ENCODE data around the gene HCFC1R1.
A peak's percentile ranks its signal among the peaks of the same experiment; 100 is the strongest.
"Not testable (repeated sequence)": the region's sequence is repeated elsewhere in the genome, so short reads cannot be mapped to it uniquely, and the experiment has no call there.

The HCFC1R1 gene, protein sequence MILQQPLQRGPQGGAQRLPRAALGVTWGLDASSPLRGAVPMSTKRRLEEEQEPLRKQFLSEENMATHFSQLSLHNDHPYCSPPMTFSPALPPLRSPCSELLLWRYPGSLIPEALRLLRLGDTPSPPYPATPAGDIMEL

DNA sequence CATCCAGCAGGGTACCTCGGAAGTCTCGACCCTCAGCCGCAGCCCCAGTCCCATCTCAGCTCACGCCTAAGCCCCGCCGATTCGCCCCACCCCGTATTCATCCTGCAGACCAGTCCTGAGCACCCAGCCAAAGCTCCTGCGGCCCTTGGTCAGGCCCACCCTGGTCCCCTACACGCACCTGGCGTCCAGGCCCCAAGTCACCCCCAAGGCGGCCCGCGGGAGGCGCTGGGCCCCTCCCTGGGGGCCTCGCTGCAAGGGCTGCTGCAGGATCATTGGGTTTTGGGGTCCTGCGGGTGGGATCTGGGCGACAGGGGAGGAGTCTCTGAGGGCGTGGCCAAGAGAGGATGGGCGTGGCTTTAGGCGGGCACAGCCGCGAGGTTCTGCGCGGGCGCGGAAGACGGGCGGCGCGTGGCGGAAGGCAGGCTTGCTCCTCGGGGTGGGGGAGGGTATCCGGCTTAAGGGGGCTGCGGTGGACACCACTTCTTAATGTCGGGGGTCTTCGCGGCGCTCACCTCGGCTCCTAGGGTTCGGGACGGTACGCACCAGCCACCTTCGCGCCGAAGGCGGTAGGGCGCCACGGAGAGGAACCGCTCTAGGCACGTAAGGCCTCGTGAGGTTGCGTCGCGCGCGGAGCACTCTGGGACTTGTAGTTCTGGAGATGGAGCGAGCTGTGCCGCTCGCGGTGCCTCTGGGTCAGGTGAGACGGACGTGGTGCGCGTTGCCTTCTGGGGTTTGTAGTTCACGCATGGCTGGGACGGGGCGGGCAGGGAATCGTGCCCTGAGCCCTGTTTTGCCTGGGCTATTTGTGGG lies at the start of gene HCFC1R1, which contains the start of gene THOC6:
HCFC1R1 (minus strand) TSS at position 274 of the 810 bp plus-strand sequence; CDS start at position 273, 1 bp downstream.
THOC6 (plus strand) TSS at position 367 of the 810 bp plus-strand sequence; CDS start at position 659, 292 bp downstream.
- DNase-seq (ENCODE audit: low read depth in 1 of 2, low spot score in 1 of 2): peak; percentile 83 to 87

DNA sequence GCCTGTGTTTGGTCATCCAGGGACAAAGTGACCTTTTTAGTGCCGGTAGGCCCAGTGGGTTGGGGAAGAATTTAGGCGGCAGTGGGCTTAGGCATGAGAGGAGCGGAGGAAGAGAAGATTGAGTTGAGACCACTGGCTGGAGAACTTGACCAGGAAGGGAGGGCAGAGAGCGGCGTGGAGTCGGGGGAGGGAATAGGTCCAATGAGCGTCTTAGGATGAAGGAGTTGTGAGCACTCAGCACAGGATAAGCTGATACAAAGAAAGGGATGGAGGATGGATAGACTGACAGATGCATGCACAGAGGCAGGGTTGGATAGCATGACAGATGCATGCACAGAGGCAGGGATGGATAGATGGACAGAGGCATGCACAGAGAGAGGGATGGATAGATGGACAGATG lies 49.7 kb upstream of the HCFC1R1 start:
- no peak for DNase-seq (ENCODE audit: low read depth in 1 of 2, low spot score in 1 of 2)

DNA sequence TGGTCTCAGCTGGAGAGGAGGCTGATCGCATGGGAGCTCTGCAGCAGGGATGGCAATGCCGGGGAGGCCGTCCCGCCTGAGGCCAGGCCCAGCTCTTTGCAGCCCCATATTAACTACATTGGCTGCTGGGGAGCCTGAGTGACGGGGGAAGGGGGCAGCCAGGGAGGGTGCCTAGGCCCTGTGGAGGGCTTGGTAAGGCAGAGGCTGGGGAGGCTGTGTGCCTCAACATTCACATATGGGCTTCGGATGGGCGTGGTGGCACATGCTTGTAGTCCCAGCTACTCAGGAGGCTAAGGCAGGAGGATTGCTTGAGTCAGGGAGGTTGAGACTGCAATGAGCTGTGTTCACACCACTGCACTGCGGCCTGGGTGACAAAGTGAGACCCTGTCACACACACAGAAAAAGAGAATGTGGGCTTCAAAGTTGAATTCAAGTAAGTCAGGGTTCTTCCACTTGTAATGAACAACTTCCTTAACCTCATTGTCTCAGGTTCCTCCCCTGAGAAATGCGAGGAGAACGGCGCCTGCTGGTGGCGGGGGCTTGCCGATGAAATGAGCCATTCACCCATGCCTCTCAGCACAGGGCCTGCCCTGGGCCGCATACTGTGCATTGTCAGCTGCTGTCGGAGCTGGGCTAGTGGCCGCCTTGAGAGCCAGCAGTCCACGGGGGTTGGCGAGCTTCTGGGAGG lies 49.0 kb upstream of the HCFC1R1 start:
- DNase-seq (ENCODE audit: low read depth in 1 of 2, low spot score in 1 of 2): not testable (repeated sequence)

DNA sequence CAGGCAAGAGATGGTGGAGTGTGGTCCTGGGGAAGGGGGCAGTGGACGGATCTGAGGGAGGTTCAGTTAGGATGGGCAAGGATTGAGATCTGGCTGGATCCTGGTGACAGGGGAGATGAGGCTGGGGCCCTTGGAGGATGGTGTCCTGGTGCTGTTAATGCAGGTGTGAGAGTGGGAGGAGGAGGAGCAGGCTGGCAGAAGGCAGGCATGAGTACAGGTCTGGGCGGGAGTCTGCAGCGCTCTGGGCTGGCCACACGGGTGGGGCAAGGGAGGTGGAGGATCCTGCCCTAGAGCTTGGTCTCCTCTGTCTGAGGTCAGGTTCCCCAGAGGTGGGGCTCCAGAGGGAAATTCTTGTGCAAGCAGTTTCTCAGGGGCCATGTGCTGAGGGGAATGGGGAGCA lies 48.4 kb upstream of the HCFC1R1 start:
- DNase-seq (ENCODE audit: low read depth in 1 of 2, low spot score in 1 of 2): not testable (repeated sequence)

DNA sequence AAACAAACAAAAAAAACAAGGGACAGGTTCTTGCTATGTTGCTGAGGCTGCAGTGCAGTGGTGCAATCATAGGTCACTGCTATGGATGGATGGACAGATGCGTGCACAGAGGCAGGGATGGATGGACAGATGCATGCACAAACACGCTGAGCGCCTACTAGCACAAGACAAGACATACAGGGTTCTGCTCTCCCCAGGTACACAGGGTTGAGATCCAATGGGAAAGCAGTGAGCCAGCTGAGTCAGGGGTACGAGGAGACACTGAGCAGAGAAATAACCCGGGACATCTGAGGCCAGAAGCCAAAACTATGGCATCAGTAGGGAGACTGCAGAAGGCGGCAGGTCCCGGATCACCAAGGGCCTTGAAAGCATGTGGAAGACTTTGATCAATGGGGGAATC lies 47.9 kb upstream of the HCFC1R1 start:
- DNase-seq (ENCODE audit: low read depth in 1 of 2, low spot score in 1 of 2): no peak

DNA sequence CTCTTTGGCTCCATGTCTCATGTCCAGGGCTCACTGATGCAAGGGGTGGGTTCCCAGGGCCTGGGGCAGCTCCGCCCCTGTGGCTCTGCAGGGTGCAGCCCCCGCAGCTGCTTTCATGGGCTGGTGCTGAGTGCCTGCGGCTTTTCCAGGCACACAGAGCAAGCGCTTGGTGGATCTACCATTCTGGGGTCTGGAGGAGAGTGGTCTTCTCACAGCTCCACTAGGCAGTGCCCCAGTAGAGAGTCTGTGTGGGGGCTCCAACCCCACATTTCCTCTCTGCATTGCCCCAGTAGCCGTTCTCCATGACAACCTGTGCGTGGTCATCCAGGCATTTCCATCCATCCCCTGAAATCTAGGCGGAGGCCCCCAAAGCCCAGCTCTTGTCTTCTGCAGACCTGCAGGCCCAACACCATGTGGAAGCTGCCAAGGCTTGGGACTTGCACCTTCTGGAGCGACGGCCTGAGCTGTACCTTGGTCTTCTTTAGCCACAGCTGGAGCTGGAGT lies 46.9 kb upstream of the HCFC1R1 start:
- no peak for DNase-seq (ENCODE audit: low read depth in 1 of 2, low spot score in 1 of 2)

DNA sequence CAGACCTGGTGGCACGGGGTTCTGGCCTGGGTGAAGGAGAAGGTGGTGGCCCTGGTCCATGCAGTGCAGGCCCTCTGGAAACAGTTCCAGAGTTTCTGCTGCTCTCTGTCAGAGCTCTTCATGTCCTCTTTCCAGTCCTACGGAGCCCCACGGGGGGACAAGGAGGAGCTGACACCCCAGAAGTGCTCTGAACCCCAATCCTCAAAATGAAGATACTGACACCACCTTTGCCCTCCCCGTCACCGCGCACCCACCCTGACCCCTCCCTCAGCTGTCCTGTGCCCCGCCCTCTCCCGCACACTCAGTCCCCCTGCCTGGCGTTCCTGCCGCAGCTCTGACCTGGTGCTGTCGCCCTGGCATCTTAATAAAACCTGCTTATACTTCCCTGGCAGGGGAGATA lies 45.4 kb upstream of the HCFC1R1 start:
- DNase-seq (ENCODE audit: low read depth in 1 of 2, low spot score in 1 of 2): not testable (repeated sequence)

DNA sequence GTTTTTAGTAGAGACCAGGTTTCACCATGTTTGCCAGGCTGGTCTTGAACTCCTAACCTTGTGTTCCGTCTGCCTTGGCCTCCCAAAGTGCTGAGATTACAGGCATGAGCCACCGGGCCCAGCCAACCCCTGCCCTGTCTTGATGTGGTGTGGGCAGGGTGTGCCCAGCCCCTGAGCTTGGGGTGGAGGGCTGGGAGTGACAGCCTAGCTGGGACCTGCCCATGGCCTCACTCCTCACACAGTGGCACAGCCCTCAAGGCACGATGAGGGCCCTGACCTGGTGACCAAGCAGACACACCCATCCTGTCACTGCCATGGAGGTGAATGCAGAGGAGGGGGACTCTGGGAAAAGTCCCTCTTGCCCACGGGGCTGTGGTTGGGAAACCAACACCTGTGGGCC lies 44.7 kb upstream of the HCFC1R1 start:
- DNase-seq (ENCODE audit: low read depth in 1 of 2, low spot score in 1 of 2): no peak

DNA sequence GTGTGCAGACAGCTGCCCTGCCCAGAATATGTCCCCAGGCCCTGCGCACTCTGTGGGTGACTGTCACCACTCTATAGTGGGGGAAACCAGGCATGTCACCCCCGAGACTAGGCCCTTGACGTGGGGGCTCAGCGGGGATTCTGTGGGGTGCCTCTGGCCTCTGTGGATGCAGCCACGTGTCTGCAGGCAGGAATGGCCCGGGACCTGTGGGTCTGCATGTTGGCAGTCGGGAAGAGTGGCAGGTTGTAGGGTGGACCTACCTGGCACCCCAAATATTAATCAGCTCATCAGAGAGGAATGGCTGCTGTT lies 42.7 kb upstream of the HCFC1R1 start:
- DNase-seq (ENCODE audit: low read depth in 1 of 2, low spot score in 1 of 2): no peak

DNA sequence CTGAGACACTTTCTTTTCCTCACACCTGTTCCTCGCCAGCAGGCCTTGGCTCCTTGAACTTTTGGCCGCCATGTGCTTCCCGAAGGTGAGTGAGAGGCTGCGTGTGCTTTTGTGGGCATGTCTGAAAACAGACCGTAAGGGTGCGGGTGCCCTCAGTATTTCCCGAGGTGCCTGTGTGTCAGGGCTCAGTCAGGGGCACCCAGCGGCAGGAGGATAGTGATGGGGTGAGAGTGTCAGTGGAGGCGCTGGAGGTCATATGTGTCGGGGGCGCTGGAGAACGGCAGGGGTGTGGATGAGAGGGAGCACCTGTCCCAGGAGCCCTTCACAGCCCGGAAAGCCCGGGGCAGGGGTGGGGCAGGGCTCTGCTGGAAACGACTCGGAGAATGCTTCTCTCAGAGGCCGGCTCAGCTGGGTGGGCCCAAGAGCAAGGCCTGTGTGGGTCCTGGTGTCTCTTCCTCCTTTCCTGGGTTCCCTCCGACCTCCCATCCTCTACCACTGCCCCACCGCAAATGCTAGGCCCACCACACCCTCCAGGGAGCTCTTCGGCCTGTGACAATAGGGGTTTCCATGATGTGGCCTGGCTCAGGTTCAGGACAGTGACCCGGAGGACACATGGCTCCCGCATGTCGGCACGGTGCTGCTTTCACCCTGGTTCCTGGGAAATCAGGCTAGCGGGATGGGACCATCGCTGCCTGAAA lies 42.1 kb upstream of the HCFC1R1 start:
- no peak for DNase-seq (ENCODE audit: low read depth in 1 of 2, low spot score in 1 of 2)

DNA sequence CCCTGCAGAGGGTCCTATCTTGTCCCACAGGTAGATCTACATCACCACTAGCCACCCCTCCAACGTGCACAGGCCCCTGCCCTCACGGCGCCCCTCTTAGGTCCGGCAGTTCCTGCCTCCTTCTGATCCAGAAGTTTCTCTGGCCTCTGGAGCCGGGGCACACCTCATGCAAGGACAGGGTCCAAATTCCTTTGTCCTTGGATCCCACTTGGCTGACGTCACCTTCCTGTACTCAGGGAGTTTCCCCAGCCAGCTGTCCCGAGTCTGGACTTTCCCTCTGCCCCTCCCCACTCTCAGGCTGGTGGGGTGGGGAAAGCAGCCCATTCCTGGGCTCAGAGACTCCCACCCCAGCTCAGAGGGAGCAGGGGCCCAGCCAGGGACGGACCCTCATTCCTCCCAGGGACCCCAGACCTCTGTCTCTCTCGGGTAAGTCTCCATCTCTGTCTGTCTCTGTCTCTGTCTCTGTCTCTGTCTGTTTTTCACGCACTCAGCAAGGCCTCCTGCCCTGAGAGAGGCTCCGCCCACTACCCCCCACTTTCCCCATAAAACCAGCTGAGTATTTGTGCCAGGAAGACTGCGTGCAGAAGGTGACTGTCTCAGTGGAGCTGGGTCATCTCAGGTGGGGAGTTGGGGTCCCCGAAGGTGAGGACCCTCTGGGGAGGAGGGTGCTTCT lies 41.5 kb upstream of the HCFC1R1 start, which contains the start of gene IL32:
IL32 (plus strand) TSS at position 572 of the 673 bp plus-strand sequence. CDS start 172 bp downstream, outside the sequence.
- DNase-seq (ENCODE audit: low read depth in 1 of 2, low spot score in 1 of 2): peak; percentile 48 to 59

DNA sequence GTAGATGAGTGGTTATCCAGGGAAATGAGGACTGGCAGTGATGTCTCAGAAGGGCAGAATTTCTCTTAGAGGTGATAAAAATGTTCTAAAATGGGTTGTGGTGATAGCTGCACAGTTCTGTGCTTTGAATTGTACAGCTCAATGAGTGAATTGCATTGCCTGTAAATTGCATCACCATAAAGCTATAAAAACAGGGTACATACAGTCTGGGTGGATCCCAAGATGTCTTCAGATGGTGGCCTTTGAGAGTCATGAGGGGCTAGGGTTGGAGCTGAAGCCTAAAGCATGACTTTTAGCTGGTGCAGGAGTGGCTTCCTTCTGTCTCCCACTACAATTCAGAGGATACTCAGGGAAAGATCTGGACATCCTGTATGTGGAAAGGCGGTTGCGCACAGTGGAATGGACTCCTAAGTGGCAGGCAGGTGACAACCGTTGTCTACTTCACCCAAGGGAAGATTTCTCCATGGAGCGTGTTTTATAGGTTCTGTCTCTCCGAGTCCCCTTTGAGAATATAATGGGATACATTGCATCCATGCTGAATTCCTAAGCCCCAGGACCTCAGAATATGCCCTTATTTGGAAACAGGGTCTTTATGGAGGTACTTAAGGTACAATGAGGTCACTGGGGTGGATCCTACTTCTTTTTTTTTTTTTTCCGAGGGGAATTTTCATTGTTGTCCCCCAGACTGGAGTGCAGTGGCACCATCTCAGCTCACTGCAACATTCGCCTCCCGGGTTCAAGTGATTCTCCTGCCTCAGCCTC lies 40.1 kb upstream of the HCFC1R1 start:
- no peak for DNase-seq (ENCODE audit: low read depth in 1 of 2, low spot score in 1 of 2)

DNA sequence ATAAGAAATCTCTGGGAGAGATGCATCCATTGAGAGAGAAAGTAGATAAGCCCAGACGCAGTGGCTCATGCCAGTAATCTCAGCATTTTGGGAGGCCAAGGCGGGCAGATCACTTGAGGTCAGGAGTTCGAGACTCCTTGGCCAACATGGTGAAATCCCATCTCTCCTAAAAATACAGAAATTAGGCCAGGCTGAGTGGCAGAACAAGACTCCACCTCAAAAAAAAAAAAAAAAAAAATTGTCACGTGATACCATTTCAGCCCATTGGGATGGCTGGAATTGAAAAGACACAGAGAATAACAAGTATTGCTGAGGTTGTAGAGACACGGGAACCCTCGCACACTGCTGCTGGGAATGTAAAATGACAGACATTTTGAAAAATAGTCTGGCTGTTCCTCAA lies 38.8 kb upstream of the HCFC1R1 start:
- no peak for DNase-seq (ENCODE audit: low read depth in 1 of 2, low spot score in 1 of 2)

DNA sequence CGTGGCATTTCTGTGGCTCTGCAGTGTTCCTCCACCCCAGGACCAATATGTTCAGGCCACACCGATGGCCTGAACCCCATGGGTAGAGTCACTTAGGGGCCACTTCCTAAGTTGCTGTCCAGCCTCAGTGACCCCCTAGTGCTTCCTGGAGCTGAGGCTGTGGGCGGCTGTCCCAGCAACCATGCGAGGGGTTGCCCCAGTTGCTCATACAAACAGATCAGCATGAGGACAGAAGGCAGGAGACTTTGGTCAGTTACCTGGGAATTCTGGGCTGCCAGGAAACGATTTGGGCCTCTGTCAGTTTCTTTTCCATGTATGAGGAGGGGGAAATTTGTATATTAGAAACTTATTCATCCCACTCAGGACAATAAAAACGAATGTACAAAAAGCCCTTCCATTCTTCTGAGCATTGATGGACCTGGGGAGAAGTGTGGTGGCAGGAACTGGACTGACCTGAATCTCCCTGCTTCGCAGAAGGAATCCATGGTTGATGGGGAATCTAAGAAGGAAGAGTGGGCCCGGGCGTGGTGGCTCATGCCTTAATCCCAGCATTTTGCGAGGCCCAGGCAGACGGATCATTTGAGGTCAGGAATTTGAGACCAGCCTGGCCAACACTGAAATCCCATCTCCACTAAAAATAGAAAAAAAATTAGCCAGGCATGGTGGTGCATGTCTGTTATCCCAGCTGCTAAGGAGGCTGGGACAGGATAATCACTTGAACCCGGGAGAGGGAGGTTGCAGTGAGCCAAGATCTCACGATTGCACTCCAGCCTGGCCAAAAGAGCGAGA lies 36.8 kb upstream of the HCFC1R1 start:
- no peak for DNase-seq (ENCODE audit: low read depth in 1 of 2, low spot score in 1 of 2)

DNA sequence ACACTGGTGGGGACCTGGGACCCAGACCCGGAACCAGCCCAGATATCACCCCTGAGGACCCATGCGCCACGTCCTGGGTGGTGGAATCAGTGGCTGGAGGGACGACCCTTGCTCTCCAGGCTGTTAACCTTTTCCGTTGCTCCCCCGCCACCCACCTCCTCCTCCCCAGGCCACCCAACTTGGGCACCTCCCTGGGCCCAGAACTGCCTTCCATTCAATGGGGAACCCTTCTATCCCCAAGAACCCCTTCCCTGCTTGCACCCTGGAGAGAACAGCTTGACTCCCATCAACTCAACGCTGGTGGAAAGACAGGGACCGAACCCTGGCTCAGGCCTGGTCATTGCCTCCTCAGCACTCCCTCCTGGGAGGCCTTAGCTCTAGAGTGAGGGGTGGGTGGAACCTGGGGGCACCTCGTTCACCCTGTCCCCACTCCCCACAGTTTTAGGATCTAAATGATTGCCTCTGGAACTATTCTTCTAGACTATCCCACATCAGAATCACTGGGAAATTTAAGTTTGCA lies 36.0 kb upstream of the HCFC1R1 start:
- no peak for DNase-seq (ENCODE audit: low read depth in 1 of 2, low spot score in 1 of 2)

DNA sequence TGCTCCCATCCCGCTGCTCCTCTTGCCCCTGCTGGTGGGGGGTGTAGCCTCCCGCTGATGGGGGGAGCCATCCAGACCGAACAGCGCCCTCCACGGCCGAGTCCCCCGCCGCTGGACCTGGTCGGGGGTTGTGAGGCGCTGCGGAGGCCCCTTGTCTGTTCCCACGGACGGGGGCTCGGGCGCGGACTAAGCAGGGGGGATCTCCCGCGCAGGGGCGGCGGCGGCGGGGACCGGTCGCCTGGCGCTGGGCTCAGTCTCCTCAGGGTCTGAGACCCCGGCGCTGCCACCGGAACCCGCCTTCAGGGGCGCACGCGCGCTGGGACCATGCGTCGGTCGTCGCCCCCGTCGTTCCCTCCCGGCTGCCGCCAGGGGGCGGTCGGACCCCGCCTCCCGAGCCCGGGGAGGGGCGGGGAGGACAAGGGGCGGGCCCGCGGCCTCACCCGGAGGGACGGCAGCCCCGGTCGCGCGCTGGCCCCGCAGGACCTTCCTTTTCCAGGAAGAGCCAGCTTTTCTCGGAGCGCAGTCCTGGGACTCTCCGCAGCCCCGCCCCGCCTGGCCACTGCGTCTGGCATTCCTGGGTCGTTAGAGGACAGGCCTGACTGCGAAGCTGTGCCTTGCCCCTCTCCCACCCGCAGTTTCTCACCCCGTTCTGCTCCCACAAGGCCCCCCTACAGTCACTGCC lies 35.4 kb upstream of the HCFC1R1 start:
- peak; percentile 82 to 86 for DNase-seq (ENCODE audit: low read depth in 1 of 2, low spot score in 1 of 2)

DNA sequence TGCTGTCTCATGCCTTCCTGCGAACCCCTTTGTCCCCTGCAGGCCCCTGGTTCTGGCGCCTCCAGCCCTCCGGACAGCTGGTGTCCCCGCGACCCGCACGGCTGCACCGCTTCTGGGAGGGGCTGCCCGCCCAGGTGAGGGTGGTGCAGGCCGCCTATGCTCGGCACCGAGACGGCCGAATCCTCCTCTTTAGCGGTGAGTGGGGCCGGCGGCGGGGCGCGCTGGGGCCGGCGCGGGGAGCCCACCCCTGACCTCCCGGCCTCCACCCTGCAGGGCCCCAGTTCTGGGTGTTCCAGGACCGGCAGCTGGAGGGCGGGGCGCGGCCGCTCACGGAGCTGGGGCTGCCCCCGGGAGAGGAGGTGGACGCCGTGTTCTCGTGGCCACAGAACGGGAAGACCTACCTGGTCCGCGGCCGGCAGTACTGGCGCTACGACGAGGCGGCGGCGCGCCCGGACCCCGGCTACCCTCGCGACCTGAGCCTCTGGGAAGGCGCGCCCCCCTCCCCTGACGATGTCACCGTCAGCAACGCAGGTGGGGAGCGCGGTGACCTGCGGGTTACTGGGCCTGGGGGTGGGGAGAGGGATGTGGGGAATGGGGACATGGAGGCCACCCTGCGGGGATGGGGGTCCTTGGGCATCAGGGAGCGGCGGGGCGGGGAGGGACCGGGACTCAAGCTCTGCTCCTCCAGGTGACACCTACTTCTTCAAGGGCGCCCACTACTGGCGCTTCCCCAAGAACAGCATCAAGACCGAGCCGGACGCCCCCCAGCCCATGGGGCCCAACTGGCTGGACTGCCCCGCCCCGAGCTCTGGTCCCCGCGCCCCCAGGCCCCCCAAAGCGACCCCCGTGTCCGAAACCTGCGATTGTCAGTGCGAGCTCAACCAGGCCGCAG lies 34.6 kb upstream of the HCFC1R1 start:
- no peak for DNase-seq (ENCODE audit: low read depth in 1 of 2, low spot score in 1 of 2)

Data from stimulated activated CD4-positive, alpha-beta T cell treated with anti-CD3 and anti-CD28 coated beads, Interleukin-15, amount 100 ng/mL, for 1 hour (primary cell).